CD4-positive, CD25-positive, alpha-beta regulatory T cell (primary cell): Measurements from ENCODE around the gene OR14A16. TPM values are rescaled to one million over a fixed set of nuclear protein-coding genes. Genes with fewer than 3 reads are reported as not detected.

Source experiments
- ATAC-seq, 2 donors: fragments of 150-1000 bp; cut with Tn5 transposase; one replicate each; pipeline ENCODE4 v1.10.0; 2021; ENCODE audit warnings: low read depth in 2 of 2, moderate number of reproducible peaks in 2 of 2, moderate library complexity in 1 of 2
- DNase-seq, 3 donors: peaks; one replicate each; pipeline versions ENCODE4 v3.0.0 to v3.0.0-alpha.2; 2012 to 2022; ENCODE audit warnings: mixed read lengths in 1 of 3
- H3K27ac ChIP-seq: one replicate; pipeline ENCODE4 v1.7.0; 2013; ENCODE audit warnings: mild to moderate bottlenecking, low read length; ENCODE audit not compliant: insufficient read depth, poor library complexity, severe bottlenecking
- H3K27me3 ChIP-seq: one replicate; pipeline ENCODE4 v1.7.0; 2013; ENCODE audit warnings: low read length; ENCODE audit not compliant: control insufficient read depth, insufficient read depth
- H3K36me3 ChIP-seq: one replicate; pipeline ENCODE4 v1.7.0; 2013; ENCODE audit warnings: mild to moderate bottlenecking, low read length, moderate library complexity; ENCODE audit not compliant: control insufficient read depth, insufficient read depth
- H3K4me1 ChIP-seq: 2 replicates; pipeline ENCODE4 v1.7.0; 2013; ENCODE audit warnings: mild to moderate bottlenecking, low read length; ENCODE audit not compliant: insufficient read depth, control insufficient read depth, poor library complexity, severe bottlenecking
- H3K4me3 ChIP-seq: one replicate; pipeline ENCODE4 v1.7.0; 2013; ENCODE audit warnings: low read depth, mild to moderate bottlenecking, low read length, moderate library complexity
- H3K9me3 ChIP-seq, 2 experiments: 1 replicate in 1 of 2; 2 replicates in 1 of 2; pipeline ENCODE4 v1.7.0; 2013; ENCODE audit warnings: low read length in 2 of 2, mild to moderate bottlenecking in 1 of 2, moderate library complexity in 1 of 2; ENCODE audit not compliant: control insufficient read depth in 2 of 2
- H3K27ac Mint-ChIP-seq, 3 donors: one replicate each; pipeline ENCODE4 v1.8.0; 2020 to 2022; ENCODE audit warnings: mild to moderate bottlenecking in 3 of 3, mixed read lengths in 3 of 3, moderate library complexity in 2 of 3
- H3K27me3 Mint-ChIP-seq: one replicate; pipeline ENCODE4 v1.8.0; 2022; ENCODE audit warnings: mild to moderate bottlenecking, mixed read lengths
- H3K36me3 Mint-ChIP-seq: one replicate; pipeline ENCODE4 v1.8.0; 2020; ENCODE audit warnings: mixed read lengths
- H3K4me1 Mint-ChIP-seq, 4 donors: one replicate each; pipeline ENCODE4 v1.8.0; 2020 to 2022; ENCODE audit warnings: mixed read lengths in 4 of 4, mild to moderate bottlenecking in 1 of 4
- H3K4me3 Mint-ChIP-seq, 4 donors: one replicate each; pipeline ENCODE4 v1.8.0; 2020 to 2022; ENCODE audit warnings: mild to moderate bottlenecking in 4 of 4, mixed read lengths in 4 of 4, moderate library complexity in 3 of 4
- H3K9me3 Mint-ChIP-seq, 7 donors: one replicate each; pipeline ENCODE4 v1.8.0; 2020 to 2022; ENCODE audit warnings: mixed read lengths in 7 of 7, mild to moderate bottlenecking in 3 of 7, moderate library complexity in 2 of 7
- polyA plus RNA-seq, 4 donors: library from polyadenylated mRNA; unstranded; fragments of 300-500 nt; fragmentation: Illumina TruSeq; gene quantifications; one replicate each; pipeline ENCODE4 v1.2.3, GENCODE V29; 2021
- total RNA-seq: library from RNA; stranded (reverse); gene quantifications from one replicate; pipeline ENCODE4 v1.2.3, GENCODE V29; 2022

Gene OR14A16
- total and polyA plus RNA-seq, 5 donors from 2014 or later: not detected

GRCh38 chr1:247833601-247834000 lies 9.7 kb upstream of the OR14A16 start:
- no peak overlapping the region for H3K4me3 ChIP-seq
- no peaks in the 10 kb centered on the region for H3K4me1 Mint-ChIP-seq
- DNase-seq (no peak), ATAC-seq (no peak)
- peak overlapping the region in 1 of 3 donors; percentile 61 for H3K27ac Mint-ChIP-seq
- no peaks in the 10 kb centered on the region for H3K36me3 Mint-ChIP-seq
- peaks cover 0 to 6% (median 0%) of the 10 kb centered on the region in 7 donors for H3K9me3 Mint-ChIP-seq
- no peaks in the 10 kb centered on the region for H3K27me3 ChIP-seq
- H3K36me3 ChIP-seq: no peaks in the 10 kb centered on the region
- H3K27me3 Mint-ChIP-seq: no peaks in the 10 kb centered on the region
- H3K4me1 ChIP-seq: no peaks in the 10 kb centered on the region
- no peak overlapping the region for H3K27ac ChIP-seq
- no peaks in the 10 kb centered on the region for H3K9me3 ChIP-seq
- no peak overlapping the region for H3K4me3 Mint-ChIP-seq

GRCh38 chr1:247829656-247830055 lies 5.7 kb upstream of the OR14A16 start:
- H3K4me3 Mint-ChIP-seq: no peak overlapping the region
- peaks cover 0 to 4% (median 0%) of the 10 kb centered on the region in 7 donors for H3K9me3 Mint-ChIP-seq
- Histone ChIP-seq H3K27me3 (no peaks in the 10 kb centered on the region), H3K9me3 (no peaks in the 10 kb centered on the region), H3K4me3 (no peak overlapping the region), H3K36me3 (no peaks in the 10 kb centered on the region), H3K27ac (no peak overlapping the region), H3K4me1 (no peaks in the 10 kb centered on the region)
- no peak for ATAC-seq
- H3K27me3 Mint-ChIP-seq: no peaks in the 10 kb centered on the region
- H3K27ac Mint-ChIP-seq: no peak overlapping the region
- H3K4me1 Mint-ChIP-seq: no peaks in the 10 kb centered on the region
- no peak for DNase-seq
- no peaks in the 10 kb centered on the region for H3K36me3 Mint-ChIP-seq

- Mint-ChIP-seq H3K36me3 (no peaks in the 10 kb centered on the region), H3K9me3 (peaks cover 0 to 12% (median 1%) of the 10 kb centered on the region in 7 donors), H3K27me3 (no peaks in the 10 kb centered on the region), H3K27ac (no peak overlapping the region), H3K4me3 (no peak overlapping the region), H3K4me1 (no peaks in the 10 kb centered on the region)
- Histone ChIP-seq H3K9me3 (no peaks in the 10 kb centered on the region), H3K27me3 (no peaks in the 10 kb centered on the region), H3K36me3 (no peaks in the 10 kb centered on the region), H3K4me3 (no peak overlapping the region), H3K4me1 (no peaks in the 10 kb centered on the region), H3K27ac (no peak overlapping the region)
- no peak for ATAC-seq
- DNase-seq: no peak
Observed at GRCh38 chr1:247825362-247825761, 1.4 kb upstream of the OR14A16 start.

GRCh38 chr1:247822060-247822459 lies 1.9 kb downstream of the OR14A16 start:
- H3K36me3 ChIP-seq: no peaks in the 10 kb centered on the region
- Mint-ChIP-seq H3K27ac (no peak overlapping the region), H3K4me1 (no peaks in the 10 kb centered on the region), H3K9me3 (peaks cover 0 to 12% (median 1%) of the 10 kb centered on the region in 7 donors), H3K36me3 (no peaks in the 10 kb centered on the region), H3K4me3 (no peak overlapping the region), H3K27me3 (no peaks in the 10 kb centered on the region)
- no peaks in the 10 kb centered on the region for H3K4me1 ChIP-seq
- no peaks in the 10 kb centered on the region for H3K9me3 ChIP-seq
- ATAC-seq: no peak
- no peak overlapping the region for H3K4me3 ChIP-seq
- no peak overlapping the region for H3K27ac ChIP-seq
- no peaks in the 10 kb centered on the region for H3K27me3 ChIP-seq
- DNase-seq: no peak

GRCh38 chr1:247812637-247813036 lies 11.3 kb downstream of the OR14A16 start:
- no peaks in the 10 kb centered on the region for H3K36me3 Mint-ChIP-seq
- no peaks in the 10 kb centered on the region for H3K36me3 ChIP-seq
- H3K4me1 Mint-ChIP-seq: no peaks in the 10 kb centered on the region
- H3K27ac Mint-ChIP-seq: no peak overlapping the region
- H3K9me3 Mint-ChIP-seq: peaks cover 0 to 4% (median 2%) of the 10 kb centered on the region in 7 donors
- no peak overlapping the region for H3K4me3 ChIP-seq
- no peak overlapping the region for H3K4me3 Mint-ChIP-seq
- ATAC-seq: no peak
- no peaks in the 10 kb centered on the region for H3K27me3 Mint-ChIP-seq
- H3K27ac ChIP-seq: no peak overlapping the region
- peaks cover 0 to 3% of the 10 kb centered on the region in 2 experiments for H3K9me3 ChIP-seq
- no peak for DNase-seq
- no peaks in the 10 kb centered on the region for H3K27me3 ChIP-seq
- no peaks in the 10 kb centered on the region for H3K4me1 ChIP-seq

GRCh38 chr1:247797518-247797917 lies 26.4 kb downstream of the OR14A16 start:
- no peaks in the 10 kb centered on the region for H3K27me3 ChIP-seq
- no peak for ATAC-seq
- Mint-ChIP-seq H3K36me3 (no peaks in the 10 kb centered on the region), H3K27me3 (no peaks in the 10 kb centered on the region), H3K4me3 (no peak overlapping the region), H3K9me3 (peaks cover 2 to 8% (median 3%) of the 10 kb centered on the region in 7 donors), H3K4me1 (no peaks in the 10 kb centered on the region), H3K27ac (no peak overlapping the region)
- no peaks in the 10 kb centered on the region for H3K36me3 ChIP-seq
- DNase-seq: no peak
- no peak overlapping the region for H3K4me3 ChIP-seq
- no peak overlapping the region for H3K27ac ChIP-seq
- no peaks in the 10 kb centered on the region for H3K9me3 ChIP-seq
- no peaks in the 10 kb centered on the region for H3K4me1 ChIP-seq

GRCh38 chr1:247769603-247770002 lies 54.3 kb downstream of the OR14A16 start:
- Histone ChIP-seq H3K4me1 (no peaks in the 10 kb centered on the region), H3K4me3 (no peak overlapping the region), H3K9me3 (no peaks in the 10 kb centered on the region), H3K27ac (no peak overlapping the region), H3K36me3 (no peaks in the 10 kb centered on the region), H3K27me3 (no peaks in the 10 kb centered on the region)
- no peak for ATAC-seq
- Mint-ChIP-seq H3K9me3 (peaks cover 0 to 4% (median 1%) of the 10 kb centered on the region in 7 donors), H3K27me3 (no peaks in the 10 kb centered on the region), H3K27ac (no peak overlapping the region), H3K36me3 (no peaks in the 10 kb centered on the region), H3K4me1 (no peaks in the 10 kb centered on the region), H3K4me3 (no peak overlapping the region)
- DNase-seq: no peak
